NCI-H524 treated with DMSO at 0.1 percent for 48 hours (cell line): Measurements from ENCODE around the gene ENGASE.

Experiments
- DNase-seq: peaks from one replicate; lab custom pipeline; 2025; lab: John Stamatoyannopoulos, UW

The ENGASE gene

GRCh38 chr17:79114458-79115301 is 40.1 kb downstream of the ENGASE start:
- no peak for DNase-seq

DNA sequence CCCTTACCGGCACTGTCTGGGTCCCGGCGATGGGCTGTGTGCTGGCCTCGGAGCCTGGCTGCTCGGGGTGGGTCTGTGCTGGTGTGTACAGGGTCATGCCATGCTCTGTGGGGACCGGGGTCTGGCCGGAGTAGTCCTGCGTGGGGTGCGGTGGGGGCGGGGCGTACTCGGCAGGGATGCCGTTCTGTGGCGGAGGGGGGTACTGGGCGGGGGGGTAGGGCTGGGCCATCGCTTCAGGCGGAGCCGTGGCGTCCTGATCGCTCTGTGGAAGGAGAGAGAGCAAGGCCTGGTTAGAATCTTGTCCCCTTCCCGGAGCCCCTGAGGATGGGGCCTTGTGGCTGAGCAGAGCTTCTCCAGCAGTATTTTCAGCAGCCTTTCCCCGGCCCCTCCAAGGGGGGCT is 40.9 kb downstream of the ENGASE start:
- DNase-seq, result no peak

DNA sequence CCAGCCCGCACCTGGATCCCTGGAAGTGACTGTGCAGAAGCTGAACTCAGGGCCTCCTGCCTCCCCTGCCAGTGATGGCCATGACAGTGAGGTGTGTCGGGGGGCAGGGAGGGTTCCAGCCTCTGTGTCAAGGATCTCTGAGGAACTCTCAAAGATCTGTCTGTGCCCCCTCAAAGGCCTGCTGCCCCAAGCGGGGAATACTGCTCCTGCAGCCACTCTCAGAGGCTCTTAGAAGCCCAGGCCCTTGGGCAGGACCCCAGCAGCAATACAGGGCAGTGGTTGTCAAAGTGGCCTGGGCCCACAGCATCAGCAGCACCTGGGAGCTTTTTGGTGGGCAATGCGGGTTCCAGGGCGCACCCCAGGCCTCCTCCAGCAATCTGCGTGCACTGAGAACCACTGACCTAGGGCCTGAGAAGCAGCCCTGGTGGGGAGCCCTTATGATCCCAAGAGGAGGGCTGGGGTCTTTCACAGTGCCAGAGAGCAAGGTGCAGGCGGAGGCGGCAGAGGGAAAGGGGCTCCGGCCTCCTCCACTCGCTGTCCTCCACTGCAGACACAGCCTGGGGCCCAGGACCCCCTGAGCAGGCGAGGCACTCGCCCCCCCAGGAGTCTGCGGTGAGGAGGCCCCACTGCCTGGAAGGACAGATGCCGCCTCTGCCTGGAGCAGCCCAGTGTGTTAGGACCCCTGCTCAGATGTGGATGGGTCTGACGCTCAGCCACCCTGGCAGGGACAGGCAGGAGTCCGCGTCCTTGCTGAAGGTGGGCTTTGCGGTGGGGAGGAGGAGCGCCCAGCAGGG is 42.1 kb downstream of the ENGASE start:
- DNase-seq, result no peak

DNA sequence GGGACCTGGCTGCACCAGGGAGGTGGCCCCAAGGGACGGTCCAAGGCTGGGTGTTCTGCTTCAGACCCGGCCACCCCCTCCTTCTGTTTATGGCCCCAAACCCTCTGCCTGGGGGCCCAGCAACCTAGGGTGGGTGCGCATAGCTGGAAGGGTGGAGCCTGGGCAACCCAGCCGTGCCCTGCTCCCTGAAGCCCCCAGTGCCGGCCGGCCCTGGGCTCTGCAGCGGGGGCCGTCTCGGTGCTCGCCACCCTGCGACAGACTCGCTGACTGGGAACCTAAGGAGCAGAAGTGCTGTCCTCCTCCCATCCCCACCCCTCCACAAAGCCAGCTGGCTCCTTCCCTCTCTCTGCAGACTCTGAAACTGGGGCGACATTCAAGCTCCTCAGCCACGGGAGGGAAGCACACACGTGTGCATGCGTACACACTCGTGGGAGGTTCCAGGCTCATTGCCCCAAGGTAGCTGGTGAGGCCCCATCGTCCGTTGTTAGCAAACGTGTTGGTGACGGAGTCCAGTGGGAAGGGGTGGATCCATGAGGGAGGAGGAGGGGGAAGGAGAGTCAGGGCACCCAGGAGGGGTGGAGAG is 43.4 kb downstream of the ENGASE start:
- DNase-seq, result no peak

- no peak for DNase-seq
Measured at GRCh38 chr17:79118924-79119323, 44.3 kb downstream of the ENGASE start.

GRCh38 chr17:79120259-79120658 is 45.6 kb downstream of the ENGASE start:
- no peak for DNase-seq

GRCh38 chr17:79123988-79124387 is 49.4 kb downstream of the ENGASE start:
- no peak for DNase-seq

DNA sequence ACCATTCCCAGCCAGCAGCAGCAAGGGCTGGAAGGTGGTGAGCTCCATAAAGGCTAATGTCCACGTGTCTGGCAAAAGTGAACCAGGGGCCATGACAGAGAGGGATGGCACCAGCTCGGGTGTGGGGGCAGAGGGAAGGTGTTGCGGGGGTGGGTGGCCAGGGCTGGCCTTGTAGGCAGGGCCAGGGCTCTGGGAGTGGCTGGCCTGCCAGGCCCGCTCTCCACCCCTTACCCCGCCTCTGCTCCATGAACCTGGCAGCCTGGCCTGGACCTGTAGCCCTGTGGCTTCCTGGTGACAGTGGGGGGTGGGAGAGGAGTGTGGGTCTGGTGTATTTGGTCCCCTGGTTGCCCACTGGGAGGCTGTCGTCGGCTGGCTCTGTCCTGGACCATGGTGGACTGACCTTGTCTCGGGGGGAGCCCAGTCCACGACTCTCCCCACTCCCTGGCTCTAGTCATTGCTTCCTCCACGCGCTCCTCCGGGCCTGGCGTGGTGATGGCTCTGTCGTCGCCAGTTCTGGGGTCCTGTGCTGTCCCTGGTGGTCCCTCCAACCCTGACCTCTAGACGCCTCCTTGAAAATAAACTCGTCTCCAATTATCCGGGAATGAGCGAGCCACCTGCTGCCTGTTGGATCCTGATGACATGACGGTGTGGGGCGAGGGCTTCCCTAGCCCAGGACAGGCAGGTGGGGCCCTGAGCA is 50.0 kb downstream of the ENGASE start:
- DNase-seq, result no peak

- DNase-seq, result no peak
Measured at GRCh38 chr17:79125503-79125902, 50.9 kb downstream of the ENGASE start.

- no peak for DNase-seq
Measured at GRCh38 chr17:79126139-79126538, 51.5 kb downstream of the ENGASE start.

DNA sequence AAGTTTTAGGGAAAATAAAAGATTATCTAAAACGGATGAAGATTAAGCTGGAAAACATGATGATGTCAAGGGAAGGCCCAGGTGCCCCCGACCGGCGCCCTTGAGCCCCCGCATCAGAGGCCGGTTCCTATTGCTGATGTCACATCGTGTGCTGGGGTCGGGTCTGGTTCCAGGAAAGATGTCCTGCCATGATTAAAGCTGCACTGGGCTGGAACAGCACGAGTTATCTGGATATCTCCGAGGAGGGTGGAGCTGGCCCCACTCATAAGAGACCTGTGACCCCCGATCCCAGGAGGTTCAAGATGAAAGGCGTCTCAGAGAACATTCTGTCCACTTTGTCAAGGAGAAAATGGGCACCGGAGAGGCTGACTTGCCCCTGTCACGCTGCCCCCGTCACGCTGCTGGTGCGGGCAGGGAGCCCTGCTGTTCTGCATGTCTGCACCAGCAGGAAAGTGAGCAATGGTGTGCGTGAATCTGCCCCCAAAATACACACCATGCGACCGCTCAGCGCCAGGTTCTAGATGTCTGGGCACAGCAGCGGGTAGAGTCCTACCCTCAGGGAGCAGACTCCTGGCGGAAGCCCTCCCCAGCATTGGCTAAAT is 53.0 kb downstream of the ENGASE start:
- DNase-seq, result no peak

GRCh38 chr17:79129523-79129922 is 54.9 kb downstream of the ENGASE start:
- DNase-seq, result no peak

GRCh38 chr17:79130536-79131273 is 56.1 kb downstream of the ENGASE start:
- DNase-seq, result no peak

DNA sequence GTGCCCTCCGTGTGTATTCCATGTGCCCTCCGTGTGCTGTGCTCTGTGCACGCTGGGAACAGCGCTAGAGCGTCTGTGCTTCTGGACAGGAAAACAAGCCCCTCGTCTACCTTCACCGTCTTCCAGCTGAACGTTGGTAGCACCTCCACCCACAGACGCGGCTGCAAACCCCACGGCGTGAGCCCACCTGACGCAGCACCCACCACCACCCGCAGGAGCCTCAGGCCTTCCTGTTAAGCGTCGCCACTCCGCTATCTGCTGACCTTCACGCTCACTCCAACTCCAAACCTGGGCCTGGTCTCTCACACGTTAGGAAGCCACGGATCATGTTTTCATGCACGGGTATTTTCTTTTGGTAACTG is 56.6 kb downstream of the ENGASE start:
- no peak for DNase-seq

DNA sequence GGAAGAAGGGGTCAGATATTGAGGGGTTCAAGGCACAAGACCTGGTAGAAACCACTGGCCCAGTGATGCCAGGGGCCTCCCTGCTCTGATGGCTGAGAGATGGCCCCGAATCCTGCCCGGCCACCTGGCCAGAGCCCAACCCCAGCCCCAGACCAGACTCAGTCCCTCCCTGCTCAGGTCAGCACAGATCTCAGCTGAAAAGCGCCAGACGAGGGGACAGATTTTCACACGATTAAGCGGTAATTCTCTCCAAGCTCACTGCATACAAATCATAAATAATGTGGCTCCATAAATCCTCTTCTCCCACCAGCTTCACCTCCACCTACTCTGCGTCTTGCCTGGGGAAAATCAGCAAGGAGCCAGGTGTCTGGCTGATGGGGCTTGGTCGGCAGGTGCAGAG is 57.1 kb downstream of the ENGASE start:
- no peak for DNase-seq

DNA sequence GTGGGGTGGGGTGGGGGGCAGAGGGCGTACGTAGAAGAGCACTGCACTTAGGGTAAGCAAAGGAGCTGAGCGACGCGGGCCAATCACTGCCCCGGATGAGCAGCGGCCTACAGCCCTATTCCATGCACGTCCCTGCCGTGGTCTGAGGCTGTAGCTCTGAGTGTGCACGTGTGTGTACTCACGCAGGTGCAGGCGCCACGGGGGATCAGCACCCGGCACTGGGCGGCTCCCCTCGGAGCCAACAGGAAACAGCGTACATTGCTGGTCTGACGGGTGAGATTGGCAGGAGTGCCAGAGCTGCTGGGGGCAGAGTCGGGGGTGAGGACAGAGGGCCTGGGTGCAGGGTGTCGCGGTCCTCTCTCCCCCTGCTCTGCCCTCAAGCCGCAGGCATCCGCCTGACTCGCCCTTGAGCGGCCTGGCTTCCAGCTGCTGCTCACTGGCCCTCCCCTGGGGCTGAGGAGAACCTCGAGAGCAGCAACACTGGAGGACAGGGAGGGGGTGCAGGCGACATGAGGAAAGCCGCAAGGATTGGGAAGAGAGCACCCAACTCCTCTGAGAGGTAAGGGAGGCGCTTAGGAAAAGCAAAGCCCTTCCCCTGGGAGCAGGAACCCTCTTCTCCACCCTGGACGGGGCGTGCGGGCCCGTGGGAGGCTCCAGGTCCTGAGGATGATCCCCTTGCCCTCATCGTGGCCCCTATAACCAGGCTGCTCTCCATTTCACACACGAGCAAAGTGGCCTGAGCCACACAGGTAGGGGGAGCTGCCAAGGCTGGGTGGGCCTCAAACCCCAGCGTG is 57.8 kb downstream of the ENGASE start:
- DNase-seq, result no peak

DNA sequence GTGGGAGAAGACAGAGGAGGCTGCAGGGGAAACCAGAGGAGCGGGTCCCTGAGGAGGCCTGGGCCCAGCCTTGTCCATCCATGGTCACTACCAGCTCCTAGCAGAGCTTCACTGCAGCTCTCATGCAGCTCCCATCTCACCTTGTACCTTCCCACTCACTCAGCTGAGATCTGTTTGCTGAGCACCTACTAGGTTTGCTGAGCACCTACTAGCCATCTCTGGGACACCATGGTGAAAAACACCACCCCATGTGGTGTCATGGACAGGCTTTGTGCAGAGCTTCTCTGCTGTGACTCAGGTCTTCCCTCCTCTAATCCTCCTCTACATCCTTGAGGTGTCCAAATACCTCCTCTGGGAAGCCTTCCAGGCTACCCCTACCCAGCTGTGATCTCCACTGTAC is 58.6 kb downstream of the ENGASE start:
- no peak for DNase-seq

DNA sequence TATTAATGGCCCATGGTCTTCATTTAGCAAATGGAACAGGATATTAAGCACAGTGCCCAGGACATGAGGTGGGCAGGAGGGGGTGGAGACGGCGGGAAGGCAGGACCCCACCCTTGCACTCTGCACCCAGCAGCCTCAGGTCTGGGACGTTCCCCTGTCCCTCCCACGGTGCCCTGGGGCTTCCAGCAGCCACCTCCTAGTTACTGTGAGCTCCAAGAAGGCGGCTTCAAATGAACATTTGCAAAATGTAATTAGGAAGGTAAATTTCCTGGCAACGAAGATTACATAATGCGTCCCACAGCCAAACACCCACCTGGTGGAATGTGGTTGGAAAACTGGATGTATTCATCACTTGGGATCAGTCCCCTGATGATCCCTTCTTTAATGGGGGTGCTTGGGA is 59.4 kb downstream of the ENGASE start:
- no peak for DNase-seq

- DNase-seq, result no peak
Measured at GRCh38 chr17:79135011-79135410, 60.4 kb downstream of the ENGASE start.

- no peak for DNase-seq
Measured at GRCh38 chr17:79135628-79136405, 61.2 kb downstream of the ENGASE start.
